ENCODE data around the gene FUT3. TPM values are rescaled to one million over a fixed set of nuclear protein-coding genes. Genes with fewer than 3 reads are reported as not detected.
"Not testable (repeated sequence)": the region's sequence is repeated elsewhere in the genome, so short reads cannot be mapped to it uniquely, and the experiment has no call there.

The FUT3 gene
- total and polyA plus RNA-seq, 2 experiments from 2014 or later, result 0.45 TPM; not detected in 1

DNA sequence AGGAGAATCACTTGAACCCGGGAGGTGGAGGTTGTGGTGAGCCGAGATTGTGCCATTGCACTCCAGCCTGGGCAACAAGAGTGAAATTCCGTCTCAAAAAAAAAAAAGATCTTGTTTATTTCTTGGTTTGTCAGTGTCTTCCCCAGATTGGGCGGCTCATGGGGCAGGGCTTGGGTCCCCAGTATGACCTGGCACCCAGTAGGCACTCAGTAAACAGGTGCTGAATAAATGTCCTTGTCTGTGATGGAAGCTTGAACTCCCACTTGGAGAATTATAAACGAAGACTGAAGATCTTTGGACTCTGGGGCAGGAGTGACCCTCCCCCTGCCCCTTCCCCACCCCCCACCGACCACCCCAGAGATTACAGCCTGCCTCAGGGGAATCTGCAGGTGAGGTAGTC lies 28.9 kb upstream of the FUT3 start:
- 40% methylated on average over 6 of the region's 6 CpGs for WGBS (ENCODE audit: low lambda C conversion rate, missing lambda C conversion rate)
- H3K4me2 ChIP-seq, result peak overlapping the region; percentile 66

DNA sequence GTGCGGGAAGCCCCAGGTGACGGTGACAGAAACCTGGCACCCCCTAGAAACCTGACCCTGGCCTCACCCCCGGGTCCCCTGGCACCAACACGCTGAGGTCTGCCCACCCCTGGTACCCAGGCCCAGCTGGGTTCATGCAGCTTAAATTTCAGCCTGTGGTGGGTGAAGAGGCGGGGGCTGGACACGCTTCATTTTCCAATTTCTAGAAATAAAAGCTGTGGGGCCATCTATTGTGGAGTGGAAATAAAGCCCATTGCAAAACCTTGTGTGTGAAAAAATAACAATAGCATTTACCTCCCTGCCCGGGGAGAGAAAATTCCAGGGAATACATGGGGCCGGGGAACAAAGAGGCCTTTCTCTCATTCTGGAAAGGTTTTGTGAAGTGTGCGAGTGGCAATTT lies 26.6 kb upstream of the FUT3 start:
- Histone ChIP-seq H3K36me3 (replicated peaks; ENCODE audit: insufficient read depth, low read depth) (no peaks in the 10 kb centered on the region), H3K27me3 (no peaks in the 10 kb centered on the region), H3K27ac (no peak overlapping the region), H3K79me2 (no peaks in the 10 kb centered on the region), H3K4me1 (ENCODE audit: insufficient read depth) (peaks cover 15% of the 10 kb centered on the region), H4K20me1 (ENCODE audit: insufficient read depth, poor library complexity, severe bottlenecking) (no peaks in the 10 kb centered on the region), H3K9me3 (ENCODE audit: low read depth) (no peaks in the 10 kb centered on the region), H3K9me2 (replicated peaks; ENCODE audit: insufficient read depth) (no peaks in the 10 kb centered on the region), H3K4me3 (no peak overlapping the region), H2AFZ (no peak overlapping the region), H3K4me2 (no peak overlapping the region)
- no peak for DNase-seq (ENCODE audit: low spot score)
- WGBS (ENCODE audit: low lambda C conversion rate, missing lambda C conversion rate), result 89% methylated on average over 9 of the region's 9 CpGs
- TF ChIP-seq CTCF (IDR thresholded peaks at IDR 0.05; ENCODE audit: poor library complexity) (no peak), EZH2phosphoT487 (IDR thresholded peaks at IDR 0.05; ENCODE audit: low read depth, severe bottlenecking, unreplicated experiment) (no peak), EZH2 (IDR thresholded peaks at IDR 0.05; ENCODE audit: borderline replicate concordance) (no peak)

More for the DNA sequence above, 28.9 kb upstream of the FUT3 start:
- Histone ChIP-seq H3K27ac (peak overlapping the region; percentile 27), H4K20me1 (ENCODE audit: insufficient read depth, poor library complexity, severe bottlenecking) (no peaks in the 10 kb centered on the region), H3K4me1 (ENCODE audit: insufficient read depth) (peaks cover 15% of the 10 kb centered on the region), H3K27me3 (no peaks in the 10 kb centered on the region), H2AFZ (no peak overlapping the region), H3K36me3 (replicated peaks; ENCODE audit: insufficient read depth, low read depth) (no peaks in the 10 kb centered on the region), H3K9me3 (ENCODE audit: low read depth) (no peaks in the 10 kb centered on the region), H3K9me2 (replicated peaks; ENCODE audit: insufficient read depth) (no peaks in the 10 kb centered on the region), H3K79me2 (no peaks in the 10 kb centered on the region), H3K4me3 (no peak overlapping the region)
- no peak for DNase-seq (ENCODE audit: low spot score)
- no peak for TF ChIP-seq EZH2phosphoT487 (IDR thresholded peaks at IDR 0.05; ENCODE audit: low read depth, severe bottlenecking, unreplicated experiment)
- TF ChIP-seq CTCF (IDR thresholded peaks at IDR 0.05; ENCODE audit: poor library complexity), result no peak
- TF ChIP-seq EZH2 (IDR thresholded peaks at IDR 0.05; ENCODE audit: borderline replicate concordance), result no peak

GRCh38 chr19:5877427-5877826 lies 26.2 kb upstream of the FUT3 start:
- Histone ChIP-seq H3K4me3 (no peak overlapping the region), H3K9me3 (ENCODE audit: low read depth) (no peaks in the 10 kb centered on the region), H3K36me3 (replicated peaks; ENCODE audit: insufficient read depth, low read depth) (no peaks in the 10 kb centered on the region), H2AFZ (no peak overlapping the region), H3K4me1 (ENCODE audit: insufficient read depth) (peaks cover 15% of the 10 kb centered on the region), H3K27ac (no peak overlapping the region), H3K79me2 (no peaks in the 10 kb centered on the region), H4K20me1 (ENCODE audit: insufficient read depth, poor library complexity, severe bottlenecking) (no peaks in the 10 kb centered on the region), H3K27me3 (no peaks in the 10 kb centered on the region), H3K9me2 (replicated peaks; ENCODE audit: insufficient read depth) (no peaks in the 10 kb centered on the region), H3K4me2 (no peak overlapping the region)
- TF ChIP-seq EZH2 (IDR thresholded peaks at IDR 0.05; ENCODE audit: borderline replicate concordance) (no peak), CTCF (IDR thresholded peaks at IDR 0.05; ENCODE audit: poor library complexity) (no peak), EZH2phosphoT487 (IDR thresholded peaks at IDR 0.05; ENCODE audit: low read depth, severe bottlenecking, unreplicated experiment) (no peak)
- WGBS (ENCODE audit: low lambda C conversion rate, missing lambda C conversion rate), result 92% methylated on average over 8 of the region's 8 CpGs
- no peak for DNase-seq (ENCODE audit: low spot score)

DNA sequence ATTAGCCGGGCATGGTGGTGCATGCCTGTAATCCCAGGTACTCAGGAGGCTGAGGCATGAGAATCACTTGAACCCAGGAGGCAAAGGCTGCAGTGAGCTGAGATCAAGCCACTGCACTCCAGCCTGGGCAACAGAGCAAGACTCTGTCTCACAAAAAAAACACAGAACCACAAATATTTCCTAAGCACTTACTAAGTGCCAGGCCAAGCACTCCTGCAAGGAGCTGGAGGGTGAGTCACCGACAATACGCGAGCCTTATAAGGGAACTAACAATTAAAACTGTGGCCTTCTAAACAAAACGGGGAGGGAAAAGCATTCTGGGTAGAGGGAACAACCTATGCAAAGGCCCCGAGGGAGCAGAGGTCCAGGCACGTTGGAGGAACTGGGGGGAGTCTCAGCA lies 23.2 kb upstream of the FUT3 start:
- H3K27ac ChIP-seq; H4K20me1 ChIP-seq (ENCODE audit: insufficient read depth, poor library complexity, severe bottlenecking); DNase-seq (ENCODE audit: low spot score); H3K36me3 ChIP-seq (replicated peaks; ENCODE audit: insufficient read depth, low read depth); H3K9me3 ChIP-seq (ENCODE audit: low read depth); H2AFZ ChIP-seq; H3K4me1 ChIP-seq (ENCODE audit: insufficient read depth); H3K9me2 ChIP-seq (replicated peaks; ENCODE audit: insufficient read depth); H3K4me3 ChIP-seq; H3K27me3 ChIP-seq; H3K4me2 ChIP-seq; H3K79me2 ChIP-seq: not testable (repeated sequence)
- 87% methylated on average over 7 of the region's 7 CpGs for WGBS (ENCODE audit: low lambda C conversion rate, missing lambda C conversion rate)
